Non-pigmented ciliary epithelial cell (primary cell): ENCODE measurements around the gene CLINT1.
"Not testable (repeated sequence)": the region's sequence is repeated elsewhere in the genome, so short reads cannot be mapped to it uniquely, and the experiment has no call there.

Experiments
- DNase-seq: peaks from one replicate; pipeline ENCODE4 v3.0.0-alpha.2; 2010; ENCODE audit warnings: low read depth

The CLINT1 gene

DNA sequence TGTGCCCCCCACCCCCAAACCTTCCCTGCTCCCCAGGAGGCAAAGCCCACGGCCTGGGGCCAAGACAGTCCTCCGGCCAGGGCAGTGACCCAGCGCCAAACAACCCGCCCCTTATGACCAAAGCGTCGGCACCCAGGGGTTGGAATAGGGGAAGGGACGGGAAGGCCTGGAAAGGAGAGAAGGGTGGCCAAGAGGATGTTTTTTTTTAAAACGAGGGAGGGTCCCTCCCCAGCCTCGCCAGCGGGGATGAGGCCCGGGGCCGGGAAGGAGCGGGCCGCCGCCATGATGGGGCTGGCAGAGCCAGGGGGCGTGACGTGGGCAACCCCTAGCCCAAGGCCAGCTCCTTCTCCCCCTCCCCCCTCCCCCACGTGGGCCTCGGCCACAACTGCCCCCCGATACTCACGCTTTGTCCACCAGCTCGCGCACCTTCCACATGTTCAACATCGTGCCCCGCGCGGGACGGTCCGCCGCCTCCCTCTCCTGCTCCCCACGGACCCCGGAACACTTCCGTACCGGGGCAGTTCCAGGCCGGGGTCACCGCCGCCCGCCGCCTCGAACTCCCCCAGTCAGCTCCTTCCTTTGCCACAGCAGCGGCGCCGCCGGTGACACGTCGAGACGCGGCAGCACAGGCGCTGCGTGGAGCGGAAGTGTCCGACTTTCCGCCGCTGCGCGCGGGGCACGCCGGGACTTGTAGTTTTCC, at the start of gene CLINT1:
Gene CLINT1 (minus strand): TSS at position 619 of the 700 bp plus-strand sequence. CDS start 175 bp downstream, at position 444.
- no peak for DNase-seq

DNA sequence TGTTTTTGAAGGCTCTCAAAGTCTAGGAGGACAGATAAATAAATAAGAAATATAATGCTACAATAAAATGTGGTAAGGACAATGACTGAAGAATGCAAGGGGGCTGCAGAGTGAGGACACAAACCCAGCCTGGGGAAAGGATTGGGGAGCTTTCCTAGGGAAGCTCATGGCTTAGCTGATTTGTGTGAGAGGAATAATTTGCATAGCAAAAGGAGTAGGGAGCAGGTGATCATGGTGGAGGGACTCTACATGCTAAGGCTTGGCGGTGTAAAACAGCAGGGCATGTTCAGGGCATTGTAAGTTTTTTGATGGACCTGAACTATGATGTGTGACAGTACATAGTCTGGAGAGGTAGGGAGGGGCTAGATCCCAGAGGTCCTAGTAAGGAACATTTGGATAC, 49.5 kb upstream of the CLINT1 start:
- DNase-seq: no peak

DNA sequence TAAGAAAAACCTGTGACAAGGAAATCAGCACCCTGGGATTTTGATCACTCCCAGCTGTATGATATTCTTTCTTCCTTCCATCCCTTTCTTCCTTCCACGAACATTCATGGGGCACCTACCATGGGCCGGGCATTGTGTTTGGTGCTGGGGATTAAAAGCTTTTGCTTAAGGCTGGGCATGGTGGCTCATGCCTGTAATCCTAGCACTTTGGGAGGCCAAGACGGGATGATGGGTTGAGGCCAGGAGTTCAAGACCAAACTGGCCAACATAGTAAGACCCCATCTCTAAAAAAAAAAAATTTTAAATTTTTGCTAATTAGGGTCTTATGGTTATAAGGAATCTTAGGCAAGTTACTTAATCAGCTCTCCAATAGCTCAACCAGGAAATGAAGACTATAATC, 48.5 kb upstream of the CLINT1 start:
- no peak for DNase-seq

DNA sequence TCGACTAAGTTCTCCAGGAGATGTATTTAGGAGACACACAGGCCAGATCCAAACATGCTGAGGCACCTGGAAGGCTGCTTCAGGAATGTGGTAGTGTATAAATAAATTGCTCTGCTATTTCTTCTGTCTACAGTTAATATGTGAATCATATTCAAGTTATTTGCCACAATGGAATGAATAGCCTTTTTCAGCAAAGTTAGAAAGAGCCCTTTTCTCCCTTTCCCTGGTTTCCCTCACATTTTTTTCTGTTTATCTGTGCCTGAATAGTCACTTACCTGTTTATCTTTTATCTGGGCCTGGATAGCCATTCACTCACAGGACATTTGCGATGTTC, 44.1 kb upstream of the CLINT1 start:
- DNase-seq: no peak

DNA sequence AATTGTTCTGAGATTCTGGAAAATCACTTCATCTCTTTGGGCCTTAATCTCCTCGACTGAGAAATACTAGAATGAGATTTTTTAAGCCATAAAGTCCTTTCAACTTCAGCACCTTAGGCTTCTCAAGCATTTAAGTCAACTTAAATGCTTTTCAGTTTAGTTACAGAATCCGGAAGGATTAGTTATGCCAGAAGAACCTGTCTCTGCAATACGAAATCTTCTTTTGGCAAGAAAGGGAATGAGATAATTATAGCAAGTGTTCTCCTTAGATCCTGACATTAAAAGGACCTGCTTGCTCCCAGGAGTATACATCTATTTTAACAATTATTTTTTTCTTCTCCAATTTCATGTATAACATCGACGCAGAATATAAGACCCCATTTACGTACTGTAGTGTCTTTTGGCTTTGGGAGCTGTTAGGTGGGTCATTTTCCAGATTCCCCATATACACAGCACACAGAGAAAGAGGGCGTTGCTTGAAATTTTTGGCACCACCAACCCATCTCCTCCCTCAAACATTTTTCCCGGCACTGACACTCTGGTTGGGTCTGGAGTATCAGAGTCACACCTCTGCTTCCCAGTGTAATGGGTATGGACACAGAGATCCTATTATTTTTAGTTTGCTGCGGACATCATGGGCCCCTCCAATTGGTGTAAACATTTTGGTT, 43.6 kb upstream of the CLINT1 start:
- no peak for DNase-seq

DNA sequence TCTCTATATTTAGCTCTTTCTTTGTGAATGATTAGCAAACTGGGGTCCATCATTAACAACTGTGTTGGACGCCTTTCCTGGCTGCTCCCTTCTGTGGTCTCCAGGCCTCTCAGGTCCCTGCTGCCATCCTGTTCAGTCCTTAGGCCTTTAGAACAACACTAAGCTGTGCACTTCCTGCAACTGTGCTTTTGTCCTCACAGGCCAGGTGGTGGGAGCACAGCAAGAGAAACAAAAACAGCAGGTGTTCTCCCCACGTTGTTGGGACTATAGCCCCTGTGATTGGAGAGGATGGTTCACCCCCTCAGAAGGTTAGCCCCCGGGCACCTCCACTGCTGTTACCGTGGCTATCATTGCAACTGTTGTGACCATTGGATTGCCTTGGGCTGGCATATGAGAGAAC, 41.7 kb upstream of the CLINT1 start:
- no peak for DNase-seq

DNA sequence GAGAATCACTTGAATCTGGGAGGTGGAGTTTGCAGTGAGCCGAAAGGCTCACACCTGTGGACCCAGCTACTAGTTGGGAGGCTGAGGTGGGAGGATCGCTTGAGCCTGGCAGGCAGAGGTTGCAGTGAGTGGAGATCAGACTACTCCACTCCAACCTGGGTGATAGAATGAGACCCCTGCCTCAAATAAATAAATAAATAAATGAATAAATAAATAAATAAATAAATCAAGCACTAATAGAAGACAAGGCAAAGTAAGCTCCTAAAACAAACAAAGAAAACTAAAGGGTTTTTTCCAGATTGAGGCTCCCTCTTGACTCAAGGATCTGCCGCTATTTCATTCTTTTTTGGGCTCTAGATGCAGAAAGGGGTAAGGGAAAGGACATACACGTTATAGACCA, 34.7 kb upstream of the CLINT1 start:
- no peak for DNase-seq

DNA sequence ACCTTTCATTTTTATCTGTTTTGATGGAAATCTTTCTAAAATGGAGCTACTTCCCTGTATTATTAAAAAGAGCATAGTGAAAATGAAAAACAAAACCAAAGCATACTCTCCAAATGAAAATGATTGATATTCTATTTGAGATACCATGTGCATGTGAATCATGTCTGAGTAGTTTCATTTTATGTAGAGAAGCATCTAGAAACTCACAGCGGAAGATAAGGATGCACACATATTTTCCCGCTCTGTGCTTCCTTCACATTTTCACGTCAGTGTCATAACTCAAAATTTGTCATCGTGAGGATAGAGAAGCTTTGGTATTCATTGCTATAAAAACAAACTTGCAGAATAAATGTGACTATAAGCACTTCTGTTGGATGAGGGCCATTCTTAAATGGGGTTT, 34.0 kb upstream of the CLINT1 start:
- no peak for DNase-seq

DNA sequence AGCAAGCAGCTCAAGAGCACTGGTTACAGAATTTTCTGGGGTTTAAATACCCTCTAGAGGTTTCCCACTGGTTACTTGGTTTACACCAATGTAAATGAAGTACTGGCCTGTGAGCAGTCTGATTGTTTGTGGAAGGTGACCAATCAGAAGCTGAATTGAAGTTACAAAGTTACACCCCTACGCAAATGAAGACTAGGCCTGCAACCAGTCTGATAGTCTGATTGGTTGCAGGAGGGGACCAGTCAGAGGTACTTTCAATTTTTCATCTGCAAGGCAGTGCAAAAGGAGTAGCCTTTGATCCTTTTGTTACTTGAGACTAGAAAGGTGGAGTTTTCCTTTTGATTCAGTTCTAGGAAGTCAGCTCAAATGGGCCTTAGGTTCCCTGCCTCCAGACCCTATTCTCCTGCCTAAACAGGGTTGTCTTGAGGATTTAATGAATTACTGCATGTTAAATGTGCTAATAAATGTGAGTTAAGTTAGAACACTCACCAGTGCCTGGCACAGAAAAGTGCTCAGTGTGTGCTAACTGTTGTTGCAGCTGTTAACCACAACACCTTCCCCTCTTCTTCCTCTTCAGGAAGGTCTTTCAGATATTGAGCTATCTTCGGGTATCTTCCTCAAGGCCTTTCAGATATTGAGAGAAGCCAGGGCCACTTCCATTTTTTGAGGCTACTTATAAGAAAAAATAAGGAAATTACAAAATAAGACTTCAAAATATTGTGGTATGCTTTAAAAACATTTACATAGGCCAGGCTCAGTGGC, 32.1 kb upstream of the CLINT1 start:
- no peak for DNase-seq

DNA sequence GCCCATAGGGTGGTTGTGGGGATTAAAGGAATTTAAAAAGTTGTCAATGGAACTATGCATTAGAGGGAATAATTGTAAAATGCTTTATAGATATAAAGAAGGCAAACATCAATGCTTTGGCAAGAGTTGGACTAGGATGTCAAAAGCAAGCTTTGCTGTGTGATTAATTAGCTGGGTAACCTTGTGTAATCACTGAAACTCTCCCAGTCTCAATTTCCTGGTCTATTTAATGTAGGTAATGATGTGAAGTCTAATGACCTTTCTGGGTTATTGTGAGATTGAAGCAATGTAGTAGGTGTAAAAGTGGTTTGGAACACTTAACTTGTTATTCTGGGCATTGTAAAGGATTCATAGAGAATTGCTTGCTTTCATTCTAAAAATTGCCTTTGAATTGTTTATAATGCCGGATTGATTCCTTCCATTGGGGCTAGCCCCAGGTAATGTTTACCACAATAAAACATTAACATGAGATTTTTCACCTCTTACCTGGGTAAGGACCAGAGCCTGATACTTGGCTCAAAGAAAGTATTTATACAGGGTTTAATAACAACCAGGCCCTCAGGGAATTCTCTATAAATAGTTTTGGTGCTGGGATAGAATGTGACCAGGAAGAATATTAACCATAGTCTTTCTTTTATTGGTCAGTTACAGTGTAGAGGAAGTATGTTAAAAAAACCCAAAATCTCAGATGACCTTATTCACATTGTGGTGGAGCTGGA, 30.0 kb upstream of the CLINT1 start:
- DNase-seq: no peak

DNA sequence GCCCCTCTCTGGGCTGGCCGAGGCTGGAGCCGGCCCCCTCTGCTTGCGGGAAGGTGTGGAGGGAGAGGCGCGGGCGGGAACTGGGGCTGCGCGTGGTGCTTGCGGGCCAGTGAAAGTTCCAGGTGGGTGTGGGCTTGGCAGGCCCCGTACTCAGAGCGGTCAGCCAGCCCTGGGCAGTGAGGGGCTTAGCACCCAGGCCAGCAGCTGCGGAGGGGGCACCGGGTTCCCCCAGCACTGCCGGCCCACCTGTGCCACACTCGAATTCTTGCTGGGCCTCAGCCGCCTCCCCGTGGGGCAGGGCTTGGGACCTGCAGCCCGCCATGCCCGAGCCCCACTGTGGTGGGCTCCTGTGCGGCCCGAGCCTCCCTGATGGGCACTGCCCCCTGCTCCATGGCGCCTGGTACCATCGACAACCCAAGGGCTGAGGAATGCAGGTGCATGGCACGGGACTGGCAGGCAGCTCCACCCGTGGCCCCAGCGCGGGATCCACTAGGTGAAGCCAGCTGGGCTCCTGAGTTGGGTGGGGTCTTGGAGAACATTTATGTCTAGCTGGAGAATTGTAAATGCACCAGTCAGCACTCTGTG, 27.9 kb upstream of the CLINT1 start:
- no peak for DNase-seq

DNA sequence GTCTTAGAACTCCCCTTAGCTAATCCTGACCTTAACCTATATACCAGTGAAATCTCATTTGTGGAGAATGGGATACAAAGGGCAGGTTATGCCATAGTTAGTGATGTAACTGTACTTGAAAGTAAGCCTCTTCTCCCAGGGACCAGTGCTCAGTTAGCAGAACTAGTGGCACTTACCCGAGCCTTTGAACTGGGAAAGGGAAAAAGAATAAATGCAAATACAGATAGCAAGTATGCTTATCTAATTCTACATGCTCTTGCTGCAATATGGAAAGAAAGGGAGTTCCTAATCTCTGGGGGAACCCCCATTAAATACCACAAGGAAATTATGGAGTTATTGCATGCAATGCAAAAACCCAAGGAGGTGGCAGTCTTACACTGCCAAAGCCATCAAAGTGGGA, 26.1 kb upstream of the CLINT1 start:
- not testable (repeated sequence) for DNase-seq

DNA sequence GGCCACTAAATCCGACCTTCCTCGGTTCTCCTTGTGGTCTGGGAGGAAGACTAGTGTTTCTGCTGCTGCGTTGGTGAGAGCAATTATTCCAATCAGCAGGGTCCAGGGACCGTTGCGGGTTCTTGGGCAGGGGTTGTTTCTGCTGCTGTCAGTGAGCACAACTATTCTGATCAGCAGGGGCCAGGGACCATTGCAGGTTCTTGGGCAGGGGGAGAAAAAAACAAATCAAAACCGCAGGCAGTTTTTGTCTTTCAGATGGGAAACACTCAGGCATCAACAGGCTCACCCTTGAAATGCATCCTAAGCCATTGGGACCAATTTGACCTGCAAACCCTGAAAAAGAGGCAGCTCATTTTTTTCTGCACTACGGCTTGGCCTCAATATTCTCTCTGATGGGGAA, 22.6 kb upstream of the CLINT1 start:
- DNase-seq: not testable (repeated sequence)

DNA sequence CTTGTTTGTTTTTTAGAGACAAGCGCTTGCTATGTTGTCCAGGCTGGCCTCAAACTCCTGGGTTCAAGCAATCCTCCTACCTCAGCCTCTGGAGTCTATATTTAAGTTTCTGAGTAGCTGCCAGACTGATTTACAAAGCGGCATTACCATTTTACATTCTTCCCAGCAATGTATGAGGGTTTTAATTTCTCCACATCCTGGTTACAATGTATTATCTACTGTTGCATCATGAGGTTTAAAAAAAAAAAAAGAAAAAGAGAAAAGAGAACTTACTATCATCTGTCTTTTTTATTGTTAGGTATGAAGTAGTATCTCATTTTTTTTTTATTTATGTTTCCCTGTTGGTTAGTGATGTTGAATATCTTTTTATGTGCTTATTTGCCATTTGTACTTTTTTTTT, 18.9 kb upstream of the CLINT1 start:
- no peak for DNase-seq

DNA sequence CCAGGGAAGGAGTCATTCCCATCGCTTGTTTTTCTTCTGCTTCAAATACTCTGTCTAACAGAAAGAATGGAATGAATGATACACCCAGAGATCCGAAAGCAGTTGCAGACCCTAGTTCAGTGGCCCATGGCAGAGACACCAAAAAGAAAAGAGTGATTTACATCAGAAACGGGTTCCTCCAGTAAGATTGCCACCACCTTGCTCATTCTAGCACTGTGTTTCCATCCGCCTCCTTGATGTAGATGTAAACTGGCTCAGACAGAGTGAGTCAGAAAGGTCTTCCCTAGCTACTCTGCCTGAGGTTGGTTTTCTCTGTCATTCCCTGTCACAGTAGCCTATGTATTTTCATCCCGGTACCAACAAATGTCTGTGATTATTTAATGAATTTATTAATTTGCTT, 15.9 kb upstream of the CLINT1 start:
- no peak for DNase-seq

DNA sequence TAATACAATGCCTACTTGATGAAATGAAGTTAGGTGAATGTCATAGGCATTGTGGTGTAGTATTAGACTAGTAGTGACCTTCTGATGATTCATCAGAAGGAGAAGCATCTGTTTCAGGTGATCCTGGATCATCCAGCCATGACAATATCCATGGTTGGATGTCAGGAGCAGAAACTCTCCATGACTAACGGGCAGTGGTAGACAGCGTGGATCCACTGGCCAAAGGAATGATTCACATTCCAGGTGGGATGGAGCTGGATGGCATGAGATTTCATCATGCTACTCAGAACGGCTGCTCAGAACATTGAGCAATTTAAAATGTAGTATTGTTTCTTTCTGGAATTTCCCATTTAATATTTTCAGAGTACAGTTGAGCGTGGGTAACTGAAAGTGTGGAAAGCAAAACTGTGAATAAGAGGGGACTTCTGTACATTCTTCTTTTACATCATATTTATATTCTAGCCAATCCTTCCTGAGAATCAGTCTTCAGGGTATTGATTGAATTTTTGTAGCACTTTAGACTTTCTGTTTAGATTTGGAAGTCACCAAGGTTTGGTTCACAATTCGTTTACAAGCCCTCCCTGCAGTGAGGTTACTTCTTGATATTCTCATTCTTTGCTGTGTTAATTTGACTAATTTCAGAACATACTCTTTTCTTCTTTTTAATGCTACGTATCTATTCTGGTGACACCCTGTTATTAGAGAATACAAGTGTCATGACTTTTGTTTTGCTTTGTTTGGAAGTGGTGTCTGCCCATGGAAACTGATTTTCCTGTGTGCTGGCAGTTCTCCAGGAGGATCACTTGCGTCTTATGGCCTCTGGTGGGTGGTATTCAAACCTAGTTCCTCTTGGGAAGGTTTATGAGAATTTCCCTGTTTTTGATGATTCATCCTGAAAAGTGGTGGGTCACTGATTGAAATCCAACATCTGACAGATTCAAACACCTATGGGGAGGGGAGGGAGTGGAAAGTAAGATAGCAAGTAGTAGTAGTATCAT, 12.2 kb upstream of the CLINT1 start:
- DNase-seq: no peak

DNA sequence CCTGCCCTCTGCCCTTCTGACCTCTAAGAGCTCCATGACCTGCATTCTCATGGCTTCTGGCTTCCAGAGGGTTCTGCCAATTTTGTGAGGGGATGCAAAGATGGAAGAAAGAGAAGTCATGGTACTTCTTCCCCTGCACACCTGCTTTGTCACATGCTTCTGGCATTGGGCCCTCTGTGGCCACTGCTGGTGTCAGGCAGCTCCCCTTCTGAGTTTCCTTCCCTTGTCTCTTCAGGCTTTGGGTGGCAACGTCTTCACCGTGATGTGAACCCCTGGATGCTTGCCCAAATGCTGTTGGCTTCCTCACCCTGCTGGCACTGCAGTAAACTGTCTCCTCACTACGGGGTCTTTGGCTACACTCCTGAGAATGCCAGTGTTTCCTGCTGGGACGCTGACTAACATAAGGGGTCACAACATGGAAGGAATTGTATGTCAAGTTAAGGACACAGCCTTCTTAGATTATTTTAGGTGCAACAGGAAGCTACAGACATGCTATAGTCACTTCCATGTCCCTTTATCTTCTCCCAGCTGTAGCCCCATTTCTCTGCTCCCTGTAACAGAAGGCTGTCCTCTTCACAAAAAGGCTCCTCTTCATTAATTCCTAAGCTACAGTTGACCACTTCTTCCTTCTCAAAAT, 8.9 kb upstream of the CLINT1 start:
- DNase-seq: no peak

DNA sequence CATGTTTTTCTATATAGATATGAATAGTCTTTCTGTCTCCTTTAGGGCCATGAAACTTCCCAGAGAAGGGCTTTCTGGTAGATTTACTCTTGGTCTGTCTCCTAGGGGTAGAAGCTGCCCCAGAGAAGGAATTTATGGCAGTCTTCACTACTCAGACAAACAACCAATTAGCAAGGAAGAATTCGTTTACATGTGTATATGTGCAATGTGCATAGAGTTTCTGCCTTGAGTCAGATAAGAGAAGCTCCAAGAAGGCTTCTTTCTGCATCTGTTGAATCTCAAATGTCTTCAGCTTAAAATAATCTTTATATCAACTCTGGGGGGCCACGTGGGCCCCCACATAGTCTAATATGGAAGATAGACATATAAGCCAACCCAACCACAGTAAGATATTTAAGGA, 7.6 kb upstream of the CLINT1 start:
- no peak for DNase-seq

DNA sequence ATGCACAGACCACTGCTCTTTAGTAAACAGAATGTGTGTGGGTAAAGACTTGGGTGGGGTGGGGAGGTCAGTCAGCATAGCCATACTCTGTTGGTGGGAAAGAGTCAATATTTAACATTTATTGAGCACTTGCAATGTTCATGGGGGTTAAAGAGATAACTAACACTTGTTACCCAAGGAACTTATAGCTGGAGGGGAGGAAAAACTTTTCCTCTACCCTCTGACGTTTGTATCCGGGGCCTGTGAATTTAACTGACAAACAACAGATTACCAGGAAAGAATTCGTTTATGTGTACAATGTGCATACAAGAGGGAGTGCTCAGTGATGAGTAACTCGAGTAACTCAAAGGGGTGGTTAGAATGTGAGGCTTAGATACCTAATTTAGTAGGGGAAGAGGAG, 6.8 kb upstream of the CLINT1 start:
- no peak for DNase-seq

DNA sequence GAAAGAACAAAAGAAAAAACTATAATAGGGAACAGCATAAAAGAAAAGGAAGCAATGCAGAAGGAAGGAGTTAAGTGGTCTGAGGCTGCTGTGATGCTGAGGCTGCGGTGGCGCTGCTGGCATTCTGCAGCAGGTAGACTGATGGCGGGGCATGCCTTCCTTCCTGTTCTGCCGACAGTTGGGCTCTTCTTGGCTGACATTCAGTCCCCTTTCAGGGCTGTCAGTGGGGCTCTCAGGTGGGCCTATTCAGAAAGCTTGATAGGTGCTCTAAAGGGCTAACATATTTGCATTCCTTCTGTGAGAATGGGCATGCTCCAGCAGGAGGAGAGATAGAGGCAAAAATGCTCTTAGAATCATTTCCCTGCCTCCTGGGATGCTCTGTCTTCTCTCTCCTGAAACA, 5.1 kb upstream of the CLINT1 start:
- no peak for DNase-seq
